ENCODE data around the gene PRKACA. TPM values are rescaled to one million over a fixed set of nuclear protein-coding genes. Genes with fewer than 3 reads are reported as not detected.

PRKACA gene
- total and polyA plus RNA-seq, 10 of the 15 experiments (the other 5 are each of a cell fraction or from before 2014, with no cell fraction given), result 0.53 to 68.5 (median 11.2) TPM

GRCh38 chr19:14091081-14091812 lies 26.3 kb downstream of the PRKACA start (continued):
- TF ChIP-seq MXI1 (IDR thresholded peaks at IDR 0.05; ENCODE audit: low read depth, low read length), result no peak
- no peak for TF ChIP-seq BRCA1 (IDR thresholded peaks at IDR 0.05; ENCODE audit: low read depth, low read length)
- TF ChIP-seq, protein P1, sequence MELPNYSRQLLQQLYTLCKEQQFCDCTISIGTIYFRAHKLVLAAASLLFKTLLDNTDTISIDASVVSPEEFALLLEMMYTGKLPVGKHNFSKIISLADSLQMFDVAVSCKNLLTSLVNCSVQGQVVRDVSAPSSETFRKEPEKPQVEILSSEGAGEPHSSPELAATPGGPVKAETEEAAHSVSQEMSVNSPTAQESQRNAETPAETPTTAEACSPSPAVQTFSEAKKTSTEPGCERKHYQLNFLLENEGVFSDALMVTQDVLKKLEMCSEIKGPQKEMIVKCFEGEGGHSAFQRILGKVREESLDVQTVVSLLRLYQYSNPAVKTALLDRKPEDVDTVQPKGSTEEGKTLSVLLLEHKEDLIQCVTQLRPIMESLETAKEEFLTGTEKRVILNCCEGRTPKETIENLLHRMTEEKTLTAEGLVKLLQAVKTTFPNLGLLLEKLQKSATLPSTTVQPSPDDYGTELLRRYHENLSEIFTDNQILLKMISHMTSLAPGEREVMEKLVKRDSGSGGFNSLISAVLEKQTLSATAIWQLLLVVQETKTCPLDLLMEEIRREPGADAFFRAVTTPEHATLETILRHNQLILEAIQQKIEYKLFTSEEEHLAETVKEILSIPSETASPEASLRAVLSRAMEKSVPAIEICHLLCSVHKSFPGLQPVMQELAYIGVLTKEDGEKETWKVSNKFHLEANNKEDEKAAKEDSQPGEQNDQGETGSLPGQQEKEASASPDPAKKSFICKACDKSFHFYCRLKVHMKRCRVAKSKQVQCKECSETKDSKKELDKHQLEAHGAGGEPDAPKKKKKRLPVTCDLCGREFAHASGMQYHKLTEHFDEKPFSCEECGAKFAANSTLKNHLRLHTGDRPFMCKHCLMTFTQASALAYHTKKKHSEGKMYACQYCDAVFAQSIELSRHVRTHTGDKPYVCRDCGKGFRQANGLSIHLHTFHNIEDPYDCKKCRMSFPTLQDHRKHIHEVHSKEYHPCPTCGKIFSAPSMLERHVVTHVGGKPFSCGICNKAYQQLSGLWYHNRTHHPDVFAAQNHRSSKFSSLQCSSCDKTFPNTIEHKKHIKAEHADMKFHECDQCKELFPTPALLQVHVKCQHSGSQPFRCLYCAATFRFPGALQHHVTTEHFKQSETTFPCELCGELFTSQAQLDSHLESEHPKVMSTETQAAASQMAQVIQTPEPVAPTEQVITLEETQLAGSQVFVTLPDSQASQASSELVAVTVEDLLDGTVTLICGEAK (IDR thresholded peaks at IDR 0.05; ENCODE audit: borderline replicate concordance), result peak; percentile 100
- TF ChIP-seq POLR2A (IDR thresholded peaks at IDR 0.05; ENCODE audit: low read depth, low read length), result peak; percentile 89
- peak; percentile 24; the same call in 1 of the 3 replicates for TF ChIP-seq POU2F2 (IDR thresholded peaks at IDR 0.05; ENCODE audit: borderline replicate concordance, low read depth, low read length)
- peak; percentile 94 for TF ChIP-seq DPF2 (IDR thresholded peaks at IDR 0.05)
- TF ChIP-seq USF1 (IDR thresholded peaks at IDR 0.05; ENCODE audit: borderline replicate concordance, extremely low read length, insufficient read depth, low read depth, low read length), result no peak
- TF ChIP-seq FOXM1 (IDR thresholded peaks at IDR 0.05; ENCODE audit: low read depth, low read length), result peak; percentile 56; the same call in 1 of the 2 replicates
- TF ChIP-seq BMI1 (IDR thresholded peaks at IDR 0.05; ENCODE audit: borderline replicate concordance), result no peak
- no peak for TF ChIP-seq SUZ12 (IDR thresholded peaks at IDR 0.05; ENCODE audit: unreplicated experiment)
- peak; percentile 31; the same call in 1 of the 2 replicates for TF ChIP-seq CREM (IDR thresholded peaks at IDR 0.05; ENCODE audit: low read depth)
- no peak for TF ChIP-seq NRF1 (conservative IDR thresholded peaks at IDR 0.05; ENCODE audit: low read depth, low read length)
- peak; percentile 49; the same call in 1 of the 2 replicates for TF ChIP-seq NBN (IDR thresholded peaks at IDR 0.05)
- TF ChIP-seq ATF7 (IDR thresholded peaks at IDR 0.05; ENCODE audit: low read depth), result peak; percentile 54; the same call in 1 of the 2 replicates
- peak in 1 of 2 experiments; percentile 88; a peak in 2 of 3 replicates for TF ChIP-seq EGR1 (IDR thresholded peaks at IDR 0.05; ENCODE audit: borderline replicate concordance in 1 of 2, low read depth in 2 of 2, low read length in 2 of 2)
- no peak for TF ChIP-seq BCL3 (IDR thresholded peaks at IDR 0.05; ENCODE audit: borderline replicate concordance, insufficient read depth, low read depth, low read length, poor library complexity, severe bottlenecking)
- peak; percentile 54; the same call in 1 of the 2 replicates for TF ChIP-seq EED (IDR thresholded peaks at IDR 0.05; ENCODE audit: low read depth)
- TF ChIP-seq TCF3 (IDR thresholded peaks at IDR 0.05; ENCODE audit: borderline replicate concordance, insufficient read depth, low read depth, low read length), result no peak
- TF ChIP-seq RB1 (IDR thresholded peaks at IDR 0.05; ENCODE audit: borderline replicate concordance), result peak; percentile 66; the same call in 1 of the 2 replicates
- 0 out of 2 replicates have a peak, but pooled peaks have one; percentile 47 for TF ChIP-seq SIN3A (IDR thresholded peaks at IDR 0.05; ENCODE audit: low read depth, low read length)
- TF ChIP-seq SREBF2 (IDR thresholded peaks at IDR 0.05; ENCODE audit: low read length), result no peak

All from GM12878 (cell line).